PC-3 (cell line): ENCODE results near the gene PCDHA6. TPM values are rescaled to one million over a fixed set of nuclear protein-coding genes. Genes with fewer than 3 reads are reported as not detected.
"Not testable (repeated sequence)": the region's sequence is repeated elsewhere in the genome, so short reads cannot be mapped to it uniquely, and the experiment has no call there.

Experiments used
- ATAC-seq: fragments of 200-7000 bp; cut with Tn5 transposase; 2 replicates; pipeline ENCODE4 v1.9.1; 2020; ENCODE audit warnings: mild to moderate bottlenecking, moderate library complexity
- BruUV-seq: library from RNA; stranded (reverse); fragments of 400-500 nt; replicated peaks from 2 replicates; lab custom pipeline; 2021; lab: Mats Ljungman, UMichigan
- CTCF ChIA-PET: fragments of 300-600 bp; sonication (Branson Sonifier 250); formaldehyde crosslinking; loops from one replicate; lab custom pipeline; 2022; ENCODE audit warnings: antibody characterized with exemption; lab: Charles Lee
- POLR2A ChIA-PET: fragments of 300-600 bp; sonication (Branson Sonifier 250); formaldehyde crosslinking; loops from one replicate; lab custom pipeline; 2022; ENCODE audit warnings: antibody characterized with exemption; ENCODE audit not compliant: unreplicated experiment; lab: Charles Lee
- DNase-seq: peaks from one replicate; pipeline ENCODE4 v3.0.0-alpha.2; 2015
- H2AFZ ChIP-seq: fragments of 300-600 bp; sonication (generic); 2 replicates; pipeline ENCODE4 v1.6.0; 2016; ENCODE audit warnings: antibody characterized with exemption, low read length
- H3F3A ChIP-seq: fragments of 300-600 bp; sonication (generic); one replicate; pipeline ENCODE4 v1.6.0; 2017; ENCODE audit warnings: antibody characterized with exemption, low read length, control low read depth, mild to moderate bottlenecking; ENCODE audit not compliant: unreplicated experiment
- H3K27ac ChIP-seq: fragments of 300-600 bp; sonication (generic); 2 replicates; pipeline ENCODE4 v1.5.1; 2016; ENCODE audit warnings: mild to moderate bottlenecking, low read length
- H3K27me3 ChIP-seq: fragments of 300-600 bp; sonication (generic); 2 replicates; pipeline ENCODE4 v1.6.1; 2016; ENCODE audit warnings: low read length, mixed read lengths
- H3K36me3 ChIP-seq: fragments of 300-600 bp; sonication (generic); 2 replicates; pipeline ENCODE4 v1.6.1; 2016; ENCODE audit warnings: low read depth, mixed run types, low read length, mixed read lengths
- H3K4me1 ChIP-seq: fragments of 300-600 bp; sonication (generic); 2 replicates; pipeline ENCODE4 v1.5.1; 2016; ENCODE audit warnings: low read length; ENCODE audit not compliant: insufficient read depth
- H3K4me2 ChIP-seq: fragments of 300-600 bp; sonication (generic); 2 replicates; pipeline ENCODE4 v1.6.0; 2016; ENCODE audit warnings: low read length
- H3K4me3 ChIP-seq: fragments of 300-600 bp; sonication (generic); 2 replicates; pipeline ENCODE4 v1.5.1; 2016; ENCODE audit warnings: mild to moderate bottlenecking, low read length, mixed read lengths
- H3K79me2 ChIP-seq: fragments of 300-600 bp; sonication (generic); 2 replicates; pipeline ENCODE4 v1.6.1; 2017; ENCODE audit warnings: low read length, mixed read lengths
- H3K9ac ChIP-seq: fragments of 300-600 bp; sonication (generic); 2 replicates; pipeline ENCODE4 v1.6.0; 2016; ENCODE audit warnings: mild to moderate bottlenecking, low read length
- H3K9me2 ChIP-seq: fragments of 300-600 bp; sonication (generic); replicated peaks from 2 replicates; pipeline ENCODE4 v1.6.1; 2016; ENCODE audit warnings: mixed run types, low read length, mixed read lengths
- H3K9me3 ChIP-seq: fragments of 300-600 bp; sonication (generic); 2 replicates; pipeline ENCODE4 v1.6.1; 2016; ENCODE audit warnings: low read length, mixed read lengths
- H4K20me1 ChIP-seq: fragments of 300-600 bp; sonication (generic); 2 replicates; pipeline ENCODE4 v1.6.1; 2016; ENCODE audit warnings: low read length, mixed read lengths
- EZH2 ChIP-seq: fragments of 300-600 bp; sonication (generic); IDR thresholded peaks from one replicate; pipeline ENCODE4 v1.6.1; 2017; ENCODE audit warnings: antibody characterized with exemption, mild to moderate bottlenecking, low read length; ENCODE audit not compliant: unreplicated experiment
- EZH2phosphoT487 ChIP-seq: fragments of 300-600 bp; sonication (generic); IDR thresholded peaks from 2 replicates; pipeline ENCODE4 v1.6.1; 2018; ENCODE audit warnings: mild to moderate bottlenecking, antibody characterized with exemption, low read length, borderline replicate concordance
- intact Hi-C: fragments of 100-400 bp; cut with micrococcal nuclease; formaldehyde crosslinking; loops from 2 replicates; pipeline ENCODE4 v1.9.0; 2023
- total RNA-seq: library from RNA; depleted of rRNA; stranded (reverse); fragments of >200 nt; gene quantifications from 2 replicates; pipeline ENCODE4 v1.2.3, GENCODE V29; 2014
- TF ChIP-seq, protein P1 (sequence below): fragments of 300-600 bp; sonication (generic); conservative IDR thresholded peaks from 2 replicates; pipeline ENCODE4 v1.5.1; 2017; ENCODE audit warnings: antibody characterized with exemption, low read depth, mild to moderate bottlenecking, low read length

The PCDHA6 gene
- total RNA-seq, 1 experiment from 2014 or later, result 0.22 TPM

DNA sequence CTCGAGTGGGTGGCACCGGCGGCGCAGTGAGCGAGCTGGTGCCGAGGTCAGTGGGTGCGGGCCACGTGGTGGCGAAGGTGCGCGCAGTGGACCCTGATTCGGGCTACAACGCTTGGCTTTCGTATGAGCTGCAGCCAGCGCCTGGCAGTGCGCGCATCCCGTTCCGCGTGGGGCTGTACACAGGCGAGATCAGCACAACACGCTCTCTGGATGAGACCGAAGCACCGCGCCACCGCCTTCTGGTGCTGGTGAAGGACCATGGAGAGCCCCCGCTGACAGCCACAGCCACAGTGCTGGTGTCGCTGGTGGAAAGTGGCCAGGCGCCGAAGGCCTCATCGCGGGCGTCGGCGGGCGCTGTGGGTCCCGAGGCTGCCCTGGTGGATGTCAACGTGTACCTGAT, 4.3 kb upstream of the PCDHA6 start:
- H3K4me1 ChIP-seq, result no peaks in the 10 kb centered on the region
- no peak overlapping the region for H3K4me3 ChIP-seq
- H3K9ac ChIP-seq, result no peak overlapping the region
- H4K20me1 ChIP-seq, result no peaks in the 10 kb centered on the region
- no TSS peak for BruUV-seq
- H3K9me3 ChIP-seq, result no peaks in the 10 kb centered on the region
- H2AFZ ChIP-seq, result no peak overlapping the region
- ChIA-PET POLR2A (no interaction called here), CTCF (no interaction called here)
- ATAC-seq (no peak), DNase-seq (no peak)
- H3K79me2 ChIP-seq, result no peaks in the 10 kb centered on the region
- intact Hi-C loops, result no loop called here
- no peak overlapping the region for H3K4me2 ChIP-seq
- no peaks in the 10 kb centered on the region for H3K36me3 ChIP-seq
- TF ChIP-seq EZH2, result no peak
- TF ChIP-seq, protein P1, sequence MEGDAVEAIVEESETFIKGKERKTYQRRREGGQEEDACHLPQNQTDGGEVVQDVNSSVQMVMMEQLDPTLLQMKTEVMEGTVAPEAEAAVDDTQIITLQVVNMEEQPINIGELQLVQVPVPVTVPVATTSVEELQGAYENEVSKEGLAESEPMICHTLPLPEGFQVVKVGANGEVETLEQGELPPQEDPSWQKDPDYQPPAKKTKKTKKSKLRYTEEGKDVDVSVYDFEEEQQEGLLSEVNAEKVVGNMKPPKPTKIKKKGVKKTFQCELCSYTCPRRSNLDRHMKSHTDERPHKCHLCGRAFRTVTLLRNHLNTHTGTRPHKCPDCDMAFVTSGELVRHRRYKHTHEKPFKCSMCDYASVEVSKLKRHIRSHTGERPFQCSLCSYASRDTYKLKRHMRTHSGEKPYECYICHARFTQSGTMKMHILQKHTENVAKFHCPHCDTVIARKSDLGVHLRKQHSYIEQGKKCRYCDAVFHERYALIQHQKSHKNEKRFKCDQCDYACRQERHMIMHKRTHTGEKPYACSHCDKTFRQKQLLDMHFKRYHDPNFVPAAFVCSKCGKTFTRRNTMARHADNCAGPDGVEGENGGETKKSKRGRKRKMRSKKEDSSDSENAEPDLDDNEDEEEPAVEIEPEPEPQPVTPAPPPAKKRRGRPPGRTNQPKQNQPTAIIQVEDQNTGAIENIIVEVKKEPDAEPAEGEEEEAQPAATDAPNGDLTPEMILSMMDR, result no peak
- no peak for TF ChIP-seq EZH2phosphoT487
- H3K27me3 ChIP-seq, result no peaks in the 10 kb centered on the region
- H3K27ac ChIP-seq, result no peak overlapping the region
- no peaks in the 10 kb centered on the region for H3F3A ChIP-seq
- no peaks in the 10 kb centered on the region for H3K9me2 ChIP-seq

DNA sequence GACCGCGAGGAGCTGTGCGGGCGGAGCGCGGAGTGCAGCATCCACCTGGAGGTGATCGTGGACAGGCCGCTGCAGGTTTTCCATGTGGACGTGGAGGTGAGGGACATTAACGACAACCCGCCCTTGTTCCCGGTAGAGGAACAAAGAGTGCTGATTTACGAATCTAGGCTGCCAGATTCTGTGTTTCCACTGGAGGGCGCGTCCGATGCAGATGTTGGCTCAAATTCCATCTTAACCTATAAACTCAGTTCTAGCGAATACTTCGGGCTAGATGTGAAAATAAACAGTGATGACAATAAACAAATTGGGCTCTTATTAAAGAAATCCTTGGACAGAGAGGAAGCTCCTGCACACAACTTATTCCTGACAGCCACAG, 590 bp downstream of the PCDHA6 start:
- Histone ChIP-seq H3K9me2 (no peaks in the 10 kb centered on the region), H3K27me3 (no peaks in the 10 kb centered on the region), H3F3A (no peaks in the 10 kb centered on the region), H3K4me1 (no peaks in the 10 kb centered on the region), H3K9ac (no peak overlapping the region), H3K79me2 (no peaks in the 10 kb centered on the region), H4K20me1 (no peaks in the 10 kb centered on the region), H3K27ac (no peak overlapping the region), H3K36me3 (no peaks in the 10 kb centered on the region), H3K4me3 (no peak overlapping the region), H3K9me3 (no peaks in the 10 kb centered on the region), H3K4me2 (no peak overlapping the region), H2AFZ (no peak overlapping the region)
- no TSS peak for BruUV-seq
- ChIA-PET POLR2A (no interaction called here), CTCF (no interaction called here)
- ATAC-seq (no peak), DNase-seq (no peak)
- intact Hi-C loops, result no loop called here
- TF ChIP-seq EZH2, result no peak
- TF ChIP-seq, protein P1, result no peak
- no peak for TF ChIP-seq EZH2phosphoT487

DNA sequence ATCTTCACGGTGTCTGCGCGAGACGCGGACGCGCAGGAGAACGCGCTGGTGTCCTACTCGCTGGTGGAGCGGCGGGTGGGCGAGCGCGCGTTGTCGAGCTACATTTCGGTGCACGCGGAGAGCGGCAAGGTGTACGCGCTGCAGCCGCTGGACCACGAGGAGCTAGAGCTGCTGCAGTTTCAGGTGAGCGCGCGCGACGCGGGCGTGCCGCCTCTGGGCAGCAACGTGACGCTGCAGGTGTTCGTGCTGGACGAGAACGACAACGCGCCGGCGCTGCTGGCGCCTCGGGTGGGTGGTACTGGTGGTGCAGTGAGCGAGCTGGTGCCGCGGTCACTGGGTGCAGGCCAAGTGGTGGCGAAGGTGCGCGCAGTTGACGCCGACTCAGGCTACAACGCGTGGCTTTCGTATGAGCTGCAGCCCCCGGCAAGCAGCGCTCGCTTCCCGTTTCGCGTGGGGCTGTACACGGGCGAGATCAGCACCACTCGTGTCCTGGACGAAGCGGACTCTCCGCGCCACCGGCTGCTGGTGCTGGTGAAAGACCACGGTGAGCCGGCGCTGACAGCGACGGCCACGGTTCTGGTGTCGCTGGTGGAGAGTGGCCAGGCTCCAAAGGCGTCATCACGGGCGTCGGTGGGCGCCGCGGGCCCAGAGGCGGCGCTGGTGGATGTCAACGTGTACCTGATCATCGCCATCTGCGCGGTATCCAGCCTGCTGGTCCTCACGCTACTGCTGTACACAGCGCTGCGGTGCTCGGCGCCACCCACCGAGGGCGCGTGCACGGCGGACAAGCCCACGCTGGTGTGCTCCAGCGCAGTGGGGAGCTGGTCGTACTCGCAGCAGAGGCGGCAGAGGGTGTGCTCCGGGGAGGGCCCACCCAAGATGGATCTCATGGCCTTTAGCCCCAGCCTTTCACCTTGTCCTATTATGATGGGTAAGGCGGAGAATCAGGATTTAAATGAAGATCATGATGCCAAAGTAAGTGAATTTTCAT, 2.0 kb downstream of the PCDHA6 start:
- H3K4me1 ChIP-seq, H3K4me3 ChIP-seq, CTCF ChIA-PET, H2AFZ ChIP-seq, H4K20me1 ChIP-seq, DNase-seq, ATAC-seq, H3K9ac ChIP-seq, H3K4me2 ChIP-seq, H3K9me2 ChIP-seq, intact Hi-C loops, H3K9me3 ChIP-seq, H3K27ac ChIP-seq, BruUV-seq, H3K27me3 ChIP-seq, H3F3A ChIP-seq, H3K79me2 ChIP-seq, POLR2A ChIA-PET, H3K36me3 ChIP-seq: not testable (repeated sequence)
